Left colon (tissue), 2 donors: ENCODE measurements around the gene PRR4. TPM values are rescaled to one million over a fixed set of nuclear protein-coding genes. Genes with fewer than 3 reads are reported as not detected.
A peak's percentile ranks its signal among the peaks of the same experiment; 100 is the strongest.

Source experiments
- ATAC-seq: fragments of 200-7000 bp; cut with Tn5 transposase; one replicate; pipeline ENCODE4 v1.9.1; 2020; ENCODE audit warnings: mild to moderate bottlenecking, moderate library complexity
- DNase-seq, 2 donors: peaks; one replicate each; pipeline ENCODE4 v3.0.0-alpha.2; 2020
- intact Hi-C, 2 donors: fragments of 100-400 bp; cut with DNase I in 1 of 2; cut with micrococcal nuclease in 1 of 2; formaldehyde crosslinking; loops; one replicate each; pipeline versions ENCODE4 v1.11.2 to v1.14.0; 2022; cut with DNase I, micrococcal nuclease
- long read RNA-seq: library from polyadenylated mRNA; unstranded; transcript quantifications from one replicate; pipeline ENCODE4 v2.0.0, GENCODE V29; 2021
- total RNA-seq, 2 donors: library from RNA; stranded (reverse); fragmentation: NEBNext Ultra II Directional; extraction: Animal tissue kit (Norgen Biotek cat#: 25700); gene quantifications; one replicate each; pipeline ENCODE4 v1.2.1, GENCODE V29; 2021
- donor health status: DM: no; HTN: no; CAD: no.
- donor health status: DM: yes; HTN: yes; CAD: no.

Gene PRR4
- total RNA-seq = 1 to 10 TPM; 1.0 to 2.3 TPM
- long read RNA-seq = 0 reads

GRCh38 chr12:10849425-10849878 is at the start of gene PRR4:
PRR4 (minus strand) TSS chr12:10849475; CDS start chr12:10849437, 38 bp downstream.
- DNase-seq (no peak), ATAC-seq (no peak)
- intact Hi-C loops = no loop called here

- no peak for ATAC-seq
- no peak for DNase-seq
- intact Hi-C loops = no loop called here
Observed at GRCh38 chr12:10896854-10897253, 47.6 kb upstream of the PRR4 start.

- DNase-seq (peak in 1 of 2 donors; percentile 10), ATAC-seq (peak; percentile 99)
- intact Hi-C loops = no loop called here
Observed at GRCh38 chr12:10891937-10892336, 42.7 kb upstream of the PRR4 start.

- intact Hi-C loops = no loop called here
- no peak for DNase-seq
- no peak for ATAC-seq
Observed at GRCh38 chr12:10889226-10889625, 40.0 kb upstream of the PRR4 start.

- no peak for ATAC-seq
- no peak for DNase-seq
- intact Hi-C loops = no loop called here
Observed at GRCh38 chr12:10884086-10884725, 34.9 kb upstream of the PRR4 start, which contains the start of gene PRH1. PRH1 (minus strand) TSS chr12:10884255; CDS start chr12:10884217, 38 bp downstream.

- ATAC-seq = no peak
- no peak for DNase-seq
- intact Hi-C loops = no loop called here
Observed at GRCh38 chr12:10873378-10873777, 24.1 kb upstream of the PRR4 start.

- intact Hi-C loops = no loop called here
- peak; percentile 45 for ATAC-seq
- DNase-seq = no peak
Observed at GRCh38 chr12:10867381-10867780, 18.1 kb upstream of the PRR4 start.

- ATAC-seq (no peak), DNase-seq (no peak)
- intact Hi-C loops = no loop called here
Observed at GRCh38 chr12:10863512-10864218, 14.4 kb upstream of the PRR4 start.

GRCh38 chr12:10861366-10861765 is 12.1 kb upstream of the PRR4 start:
- intact Hi-C loops = no loop called here
- DNase-seq (no peak), ATAC-seq (no peak)

- intact Hi-C loops = no loop called here
Observed at GRCh38 chr12:10855807-10856206, 6.5 kb upstream of the PRR4 start.

GRCh38 chr12:10853776-10854175 is 4.5 kb upstream of the PRR4 start:
- intact Hi-C loops = no loop called here
- no peak for ATAC-seq
- no peak for DNase-seq

More at GRCh38 chr12:10855807-10856206, 6.5 kb upstream of the PRR4 start:
- no peak for DNase-seq
- no peak for ATAC-seq

GRCh38 chr12:10851243-10851858 is 2.1 kb upstream of the PRR4 start:
- DNase-seq (no peak), ATAC-seq (no peak)
- intact Hi-C loops = no loop called here

GRCh38 chr12:10847744-10848143 is 1.5 kb downstream of the PRR4 start:
- no peak for DNase-seq
- intact Hi-C loops = no loop called here
- ATAC-seq = no peak

- no peak for DNase-seq
- intact Hi-C loops = no loop called here
- ATAC-seq = no peak
Observed at GRCh38 chr12:10842862-10843261, 6.4 kb downstream of the PRR4 start.

GRCh38 chr12:10838461-10838860 is 10.8 kb downstream of the PRR4 start:
- ATAC-seq (no peak), DNase-seq (no peak)
- intact Hi-C loops = no loop called here

- intact Hi-C loops = no loop called here
- no peak for DNase-seq
- no peak for ATAC-seq
Observed at GRCh38 chr12:10829994-10830393, 19.3 kb downstream of the PRR4 start.

GRCh38 chr12:10826258-10826657 is 23.0 kb downstream of the PRR4 start, which contains the start of gene TAS2R10:
TAS2R10 (minus strand) TSS chr12:10826358; CDS start chr12:10826269, 89 bp downstream.
- DNase-seq (no peak), ATAC-seq (no peak)
- intact Hi-C loops = no loop called here

GRCh38 chr12:10824957-10825356 is 24.3 kb downstream of the PRR4 start:
- intact Hi-C loops = no loop called here
- ATAC-seq = no peak

GRCh38 chr12:10811883-10812536 is 37.3 kb downstream of the PRR4 start:
- intact Hi-C loops = no loop called here
- ATAC-seq (no peak), DNase-seq (no peak)

More at GRCh38 chr12:10824957-10825356, 24.3 kb downstream of the PRR4 start:
- no peak for DNase-seq
